NCI-H1048 (cell line): ENCODE results near the gene CHERP.
A peak's percentile ranks its signal among the peaks of the same experiment; 100 is the strongest.
"Not testable (repeated sequence)": the region's sequence is repeated elsewhere in the genome, so short reads cannot be mapped to it uniquely, and the experiment has no call there.

Experiments used
- DNase-seq: peaks from one replicate; lab custom pipeline; 2025; lab: John Stamatoyannopoulos, UW

The CHERP gene

DNA sequence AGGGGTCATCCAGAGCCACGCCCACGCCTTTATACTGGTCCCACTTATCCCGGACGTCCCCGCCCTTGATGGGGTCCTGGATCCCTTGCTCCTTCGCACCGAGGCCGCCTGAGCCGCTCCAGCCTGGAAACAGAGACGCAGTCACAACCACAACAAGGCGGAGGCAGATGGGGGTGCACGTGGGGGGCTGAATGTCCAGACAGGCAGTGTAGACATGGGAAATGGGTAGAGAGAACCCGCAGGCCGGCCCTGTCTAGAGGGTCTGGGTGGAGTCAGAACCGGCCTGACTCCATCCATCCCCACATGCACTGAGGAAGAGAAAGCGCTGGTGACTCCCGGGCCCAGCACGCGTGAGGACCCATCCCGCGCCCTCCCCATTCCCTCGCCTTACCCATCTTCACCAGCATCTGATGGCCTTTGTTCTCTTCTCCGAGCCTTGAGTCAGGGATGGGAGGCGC, 23.0 kb downstream of the CHERP start:
- no peak for DNase-seq

- DNase-seq = no peak
Measured at GRCh38 chr19:16518483-16519229, 23.6 kb downstream of the CHERP start.

GRCh38 chr19:16518061-16518460, 24.2 kb downstream of the CHERP start:
- no peak for DNase-seq

DNA sequence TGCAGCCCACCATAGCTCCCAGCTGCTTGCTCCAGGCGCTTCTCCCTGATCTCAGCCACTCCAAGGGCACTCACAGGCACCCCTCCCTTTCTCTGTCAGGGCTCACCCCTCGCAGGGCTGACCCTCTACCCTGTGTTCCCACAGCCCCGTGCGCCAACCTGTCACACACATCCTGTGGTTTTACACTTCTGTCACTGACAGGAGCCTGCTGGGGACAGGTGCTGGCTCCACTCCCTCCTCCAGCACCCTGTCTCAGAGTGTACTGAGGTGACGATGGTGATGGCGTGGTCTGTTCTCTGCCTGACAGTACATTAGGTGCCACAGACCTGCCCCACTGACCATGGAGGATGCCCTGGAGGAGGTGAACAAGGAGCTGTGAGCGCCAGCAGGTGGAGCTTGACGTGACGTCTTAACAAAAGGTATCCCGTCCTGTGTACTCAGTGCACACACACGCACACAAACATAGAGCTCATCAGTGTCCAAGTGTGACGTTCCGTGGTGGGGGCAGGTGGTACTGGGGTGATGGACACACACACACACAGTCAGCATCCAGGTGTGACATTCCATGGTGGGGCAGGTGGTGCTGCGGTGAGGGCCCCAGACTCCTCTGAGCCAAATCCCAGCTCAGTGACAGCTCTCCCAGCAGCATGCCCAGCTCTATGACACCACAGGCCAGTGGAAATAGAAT, 25.2 kb downstream of the CHERP start:
- DNase-seq = no peak

DNA sequence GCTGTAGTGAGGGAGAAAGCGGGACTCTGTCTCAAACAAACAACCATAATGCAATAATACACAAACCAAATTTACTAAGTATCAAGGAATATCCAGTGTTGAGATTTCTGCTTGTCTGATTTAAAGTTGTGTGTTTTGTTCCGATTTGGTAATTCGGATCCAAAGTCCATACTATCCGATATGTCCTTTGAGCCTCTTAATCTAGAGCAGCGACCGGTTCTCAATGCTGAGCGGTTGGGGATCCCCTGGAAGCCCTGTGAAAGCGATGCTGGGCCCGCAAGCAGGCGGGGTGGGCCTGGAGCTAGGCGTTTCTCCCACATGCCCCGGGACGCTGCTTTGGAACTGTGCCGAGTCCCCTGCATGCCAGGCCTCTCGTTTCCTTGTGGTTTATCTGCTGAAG, 25.9 kb downstream of the CHERP start:
- DNase-seq = no peak

GRCh38 chr19:16514383-16515019, 27.7 kb downstream of the CHERP start:
- DNase-seq = no peak

- DNase-seq = not testable (repeated sequence)
Measured at GRCh38 chr19:16512611-16513010, 29.6 kb downstream of the CHERP start.

DNA sequence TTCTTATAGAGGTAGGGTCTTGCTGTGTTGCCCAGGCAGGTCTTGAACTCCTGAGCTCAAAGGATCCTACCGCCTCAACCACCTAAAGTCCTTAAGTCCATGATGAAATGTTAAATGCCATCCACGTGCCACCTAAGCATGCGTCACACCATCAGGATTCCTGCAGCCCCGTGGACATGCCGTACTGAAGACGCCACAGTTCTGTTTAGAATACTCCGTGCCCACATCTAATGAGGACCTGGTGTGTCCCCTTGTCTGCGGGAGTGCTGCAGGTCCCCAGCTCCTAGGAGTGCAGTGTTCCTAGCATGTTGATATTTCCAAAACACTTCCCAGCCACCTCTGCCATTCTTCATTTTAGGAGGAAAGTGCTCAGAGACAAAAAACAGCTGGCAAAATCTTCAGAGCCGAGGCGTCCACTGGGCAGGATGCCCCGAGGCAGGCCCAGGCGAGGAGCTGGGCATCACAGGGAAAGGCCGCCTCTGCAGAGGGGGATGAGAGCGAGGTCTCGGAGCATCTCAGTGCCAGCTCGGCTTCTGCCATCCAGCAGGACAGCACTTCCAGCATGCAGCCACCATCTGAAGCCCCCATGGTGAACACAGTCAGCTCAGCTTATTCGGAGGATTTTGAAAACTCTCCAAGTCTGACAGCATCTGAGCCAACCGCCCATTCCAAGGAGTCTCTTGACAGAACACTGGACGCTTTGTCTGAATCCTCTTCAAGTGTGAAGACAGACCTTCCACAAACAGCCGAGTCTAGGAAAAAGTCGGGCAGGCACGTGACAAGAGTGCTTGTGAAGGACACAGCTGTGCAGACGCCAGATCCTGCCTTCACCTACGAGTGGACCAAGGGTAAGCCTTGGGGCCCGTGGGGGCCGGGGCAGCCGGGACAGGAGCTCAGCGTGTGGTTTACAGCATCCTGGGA, 32.8 kb downstream of the CHERP start:
- DNase-seq = no peak

DNA sequence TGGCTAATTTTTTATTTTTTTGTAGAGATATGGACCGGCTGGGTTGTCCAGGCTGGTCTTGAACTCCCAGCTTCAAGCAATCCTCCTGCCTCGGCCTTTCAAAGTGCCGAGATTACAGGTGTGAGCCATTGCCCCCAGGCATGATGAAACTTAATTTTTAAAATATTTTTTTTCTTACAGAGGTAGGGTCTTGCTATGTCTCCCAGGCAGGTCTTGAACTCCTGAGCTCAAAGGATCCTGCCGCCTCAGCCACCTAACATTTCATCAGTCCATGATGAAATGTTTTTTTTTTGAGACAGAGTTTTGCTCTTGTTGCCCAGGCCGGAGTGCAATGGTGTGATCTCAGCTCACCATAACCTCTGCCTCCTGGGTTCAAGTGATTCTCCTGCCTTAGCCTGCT, 33.7 kb downstream of the CHERP start:
- no peak for DNase-seq

DNA sequence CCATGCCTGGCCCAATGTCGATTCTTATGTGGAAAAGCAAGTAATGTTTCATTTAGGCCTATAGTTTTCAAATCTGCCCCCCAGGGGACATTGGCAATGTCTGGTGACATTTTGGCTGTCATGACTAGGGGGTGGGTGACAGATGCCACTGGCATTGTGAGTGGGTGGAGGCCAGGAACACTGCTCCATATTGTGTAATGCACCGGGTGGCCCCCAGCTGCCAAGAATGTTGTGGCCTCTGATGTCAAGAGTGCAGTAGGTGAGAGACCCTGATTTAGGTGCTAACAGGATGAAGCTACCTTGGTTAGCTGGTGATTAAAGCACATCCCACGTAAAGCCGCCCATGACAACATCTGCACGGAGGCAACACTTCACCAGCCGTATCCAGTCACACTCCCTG, 35.3 kb downstream of the CHERP start:
- DNase-seq = no peak

GRCh38 chr19:16506161-16506560, 36.1 kb downstream of the CHERP start:
- not testable (repeated sequence) for DNase-seq

DNA sequence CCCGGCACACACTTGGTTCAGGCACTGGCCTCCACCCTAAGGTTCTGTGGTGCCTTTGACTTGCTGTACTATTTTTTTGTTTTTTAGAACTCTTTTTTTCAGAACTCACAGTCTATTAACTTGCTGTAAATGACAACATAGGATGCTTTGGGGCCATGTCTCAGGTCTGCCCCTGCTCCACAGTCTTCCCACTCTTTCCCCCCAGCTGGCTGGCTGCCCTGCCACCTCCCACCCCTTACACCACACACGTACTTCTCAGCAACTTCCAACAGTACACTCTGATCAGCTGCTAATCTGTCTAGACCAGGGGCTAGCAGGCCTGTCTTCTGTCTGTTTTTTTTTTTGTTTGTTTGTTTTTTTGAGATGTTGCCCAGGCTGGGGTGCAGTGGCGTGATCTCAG, 38.0 kb downstream of the CHERP start:
- DNase-seq = no peak

GRCh38 chr19:16497837-16498236, 44.4 kb downstream of the CHERP start:
- DNase-seq = no peak

GRCh38 chr19:16497042-16497441, 45.2 kb downstream of the CHERP start:
- no peak for DNase-seq

DNA sequence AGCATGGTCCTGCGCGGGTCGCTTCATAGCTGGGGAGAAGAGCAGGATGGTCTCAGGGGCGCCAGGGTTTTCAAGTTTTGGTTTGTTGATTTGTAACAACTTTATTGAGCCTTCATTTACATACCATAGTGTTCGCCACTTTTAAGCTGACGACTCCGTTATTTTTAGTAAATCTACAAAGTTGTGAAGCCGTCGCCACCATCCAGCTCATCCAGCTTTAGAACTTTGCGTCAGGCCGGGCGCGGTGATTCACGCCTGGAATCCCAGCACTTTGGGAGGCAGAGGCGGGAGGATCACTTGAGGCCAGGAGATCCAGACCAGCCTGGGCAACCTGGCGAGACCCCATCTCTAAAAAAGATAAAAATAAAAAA, 45.6 kb downstream of the CHERP start:
- no peak for DNase-seq

- peak; percentile 96 for DNase-seq
Measured at GRCh38 chr19:16495982-16496612, 46.1 kb downstream of the CHERP start, which contains the start of the genes C19orf44 and CALR3. Gene C19orf44 (plus strand): TSS chr19:16496394. CDS start chr19:16500793, 4,399 bp downstream. Gene CALR3 (minus strand): TSS chr19:16496167. CDS start chr19:16496129, 38 bp downstream.

- DNase-seq = peak; percentile 61
Measured at GRCh38 chr19:16486476-16486875, 55.8 kb downstream of the CHERP start.

DNA sequence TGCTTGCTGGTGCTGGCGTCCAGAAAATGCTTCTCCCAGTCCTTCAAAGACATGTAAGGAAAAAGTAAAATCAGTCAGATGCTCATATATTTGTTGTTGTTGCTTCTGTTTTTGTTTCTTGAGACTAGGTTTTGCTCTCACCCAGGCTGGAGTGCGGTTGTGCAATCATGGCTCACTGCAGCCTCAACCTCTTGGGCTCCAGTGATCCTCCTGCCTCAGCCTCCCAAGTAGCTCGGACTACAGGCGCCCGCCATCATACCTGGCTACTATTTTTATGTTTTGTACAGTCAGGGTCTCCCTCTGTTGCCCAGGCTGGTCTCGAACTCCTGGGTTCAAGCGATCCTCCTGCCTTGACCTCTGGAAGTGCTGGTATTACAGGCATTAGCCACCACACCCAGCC, 59.5 kb downstream of the CHERP start:
- no peak for DNase-seq

- DNase-seq = no peak
Measured at GRCh38 chr19:16477311-16477710, 64.9 kb downstream of the CHERP start.

DNA sequence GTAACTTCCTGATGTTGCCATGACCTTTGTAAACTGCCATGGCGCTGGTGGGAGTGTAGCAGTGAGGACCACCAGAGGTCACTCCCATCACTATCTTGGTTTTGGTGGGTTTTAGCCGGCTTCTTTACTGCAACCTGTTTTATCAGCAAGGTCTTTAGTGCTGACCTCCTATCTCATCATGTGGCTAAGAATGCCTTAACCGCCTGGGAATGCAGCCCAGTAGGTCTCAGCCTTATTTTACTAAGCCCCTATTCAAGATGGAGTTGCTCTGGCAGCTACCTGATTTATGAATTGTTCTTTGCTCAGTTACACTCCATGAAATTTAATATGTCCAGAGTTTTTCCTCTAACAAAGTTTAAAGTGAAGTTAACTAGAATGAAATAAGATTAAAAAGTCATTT, 65.8 kb downstream of the CHERP start:
- DNase-seq = no peak

GRCh38 chr19:16473875-16474392, 68.3 kb downstream of the CHERP start:
- DNase-seq = no peak
